Osteocyte (in vitro differentiated cells): ENCODE results near the gene PRRC2A. TPM values are rescaled to one million over a fixed set of nuclear protein-coding genes. Genes with fewer than 3 reads are reported as not detected.

Experiments used
- DNase-seq: peaks from one replicate; pipeline ENCODE4 v3.0.0; 2021; ENCODE audit warnings: mixed read lengths; ENCODE audit not compliant: unreplicated experiment; ENCODE audit errors: extremely low spot score
- H3K27ac Mint-ChIP-seq: one replicate; pipeline ENCODE4 v1.8.0; 2021; ENCODE audit warnings: mild to moderate bottlenecking, mixed read lengths; ENCODE audit not compliant: unreplicated experiment
- H3K27me3 Mint-ChIP-seq: one replicate; pipeline ENCODE4 v1.8.0; 2021; ENCODE audit warnings: mixed read lengths; ENCODE audit not compliant: unreplicated experiment
- H3K36me3 Mint-ChIP-seq: one replicate; pipeline ENCODE4 v1.8.0; 2021; ENCODE audit warnings: mixed read lengths; ENCODE audit not compliant: unreplicated experiment
- H3K4me1 Mint-ChIP-seq: one replicate; pipeline ENCODE4 v1.8.0; 2021; ENCODE audit warnings: mixed read lengths; ENCODE audit not compliant: unreplicated experiment
- H3K4me3 Mint-ChIP-seq: one replicate; pipeline ENCODE4 v1.8.0; 2021; ENCODE audit warnings: mild to moderate bottlenecking, moderate library complexity, mixed read lengths; ENCODE audit not compliant: unreplicated experiment
- H3K9me3 Mint-ChIP-seq: one replicate; pipeline ENCODE4 v1.8.0; 2021; ENCODE audit warnings: mixed read lengths; ENCODE audit not compliant: unreplicated experiment
- CTCF ChIP-seq: fragments of 200-600 bp; sonication (generic); IDR thresholded peaks from 2 replicates; pipeline ENCODE4 v1.5.0; 2021; ENCODE audit warnings: antibody characterized with exemption, mild to moderate bottlenecking, moderate library complexity
- total RNA-seq: library from RNA; stranded (reverse); gene quantifications from 2 replicates; pipeline ENCODE4 v1.2.1, GENCODE V29; 2021

PRRC2A gene
- total RNA-seq, 1 donor from 2014 or later: 205 TPM

DNA sequence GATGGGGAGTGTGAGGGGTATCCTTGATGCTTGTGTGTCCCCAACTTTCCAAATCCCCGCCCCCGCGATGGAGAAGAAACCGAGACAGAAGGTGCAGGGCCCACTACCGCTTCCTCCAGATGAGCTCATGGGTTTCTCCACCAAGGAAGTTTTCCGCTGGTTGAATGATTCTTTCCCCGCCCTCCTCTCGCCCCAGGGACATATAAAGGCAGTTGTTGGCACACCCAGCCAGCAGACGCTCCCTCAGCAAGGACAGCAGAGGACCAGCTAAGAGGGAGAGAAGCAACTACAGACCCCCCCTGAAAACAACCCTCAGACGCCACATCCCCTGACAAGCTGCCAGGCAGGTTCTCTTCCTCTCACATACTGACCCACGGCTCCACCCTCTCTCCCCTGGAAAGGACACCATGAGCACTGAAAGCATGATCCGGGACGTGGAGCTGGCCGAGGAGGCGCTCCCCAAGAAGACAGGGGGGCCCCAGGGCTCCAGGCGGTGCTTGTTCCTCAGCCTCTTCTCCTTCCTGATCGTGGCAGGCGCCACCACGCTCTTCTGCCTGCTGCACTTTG is 45.1 kb upstream of the PRRC2A start, which contains the start of gene TNF:
TSS of gene TNF (plus strand) at position 231 of the 567 bp plus-strand sequence. CDS start at position 408, 177 bp downstream.
- H3K27ac Mint-ChIP-seq: no peak within 1 kb of the TSS

GRCh38 chr6:31575952-31576685 is 44.4 kb upstream of the PRRC2A start:
- no peak overlapping the region for H3K27ac Mint-ChIP-seq
- no peak overlapping the region for H3K4me3 Mint-ChIP-seq
- no peaks in the 10 kb centered on the region for H3K27me3 Mint-ChIP-seq
- DNase-seq: no peak
- H3K36me3 Mint-ChIP-seq: no peaks in the 10 kb centered on the region
- H3K9me3 Mint-ChIP-seq: no peaks in the 10 kb centered on the region
- no peak for TF ChIP-seq CTCF
- peaks cover 7% of the 10 kb centered on the region for H3K4me1 Mint-ChIP-seq

More for the DNA sequence above, 45.1 kb upstream of the PRRC2A start, which contains the start of gene TNF:
- no peak for TF ChIP-seq CTCF
- Mint-ChIP-seq H3K27me3 (no peaks in the 10 kb centered on the region), H3K36me3 (no peaks in the 10 kb centered on the region), H3K4me3 (no peak within 1 kb of the TSS), H3K4me1 (peaks cover 4% of the 10 kb centered on the region), H3K9me3 (no peaks in the 10 kb centered on the region)
- DNase-seq: no peak

GRCh38 chr6:31576897-31577578 is 43.5 kb upstream of the PRRC2A start:
- TF ChIP-seq CTCF: no peak
- Mint-ChIP-seq H3K27me3 (no peaks in the 10 kb centered on the region), H3K9me3 (no peaks in the 10 kb centered on the region), H3K27ac (no peak overlapping the region), H3K36me3 (no peaks in the 10 kb centered on the region), H3K4me3 (no peak overlapping the region), H3K4me1 (peaks cover 16% of the 10 kb centered on the region)
- DNase-seq: no peak

DNA sequence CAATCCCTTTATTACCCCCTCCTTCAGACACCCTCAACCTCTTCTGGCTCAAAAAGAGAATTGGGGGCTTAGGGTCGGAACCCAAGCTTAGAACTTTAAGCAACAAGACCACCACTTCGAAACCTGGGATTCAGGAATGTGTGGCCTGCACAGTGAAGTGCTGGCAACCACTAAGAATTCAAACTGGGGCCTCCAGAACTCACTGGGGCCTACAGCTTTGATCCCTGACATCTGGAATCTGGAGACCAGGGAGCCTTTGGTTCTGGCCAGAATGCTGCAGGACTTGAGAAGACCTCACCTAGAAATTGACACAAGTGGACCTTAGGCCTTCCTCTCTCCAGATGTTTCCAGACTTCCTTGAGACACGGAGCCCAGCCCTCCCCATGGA is 42.9 kb upstream of the PRRC2A start:
- H3K9me3 Mint-ChIP-seq: no peaks in the 10 kb centered on the region
- no peak for DNase-seq
- H3K4me1 Mint-ChIP-seq: peaks cover 16% of the 10 kb centered on the region
- H3K27me3 Mint-ChIP-seq: no peaks in the 10 kb centered on the region
- no peak for TF ChIP-seq CTCF
- no peaks in the 10 kb centered on the region for H3K36me3 Mint-ChIP-seq
- no peak overlapping the region for H3K4me3 Mint-ChIP-seq
- H3K27ac Mint-ChIP-seq: no peak overlapping the region
